Umbilical cord (tissue), 2 donors: Measurements from ENCODE around the gene TECTA. TPM values are rescaled to one million over a fixed set of nuclear protein-coding genes. Genes with fewer than 3 reads are reported as not detected.
"Not testable (repeated sequence)": the region's sequence is repeated elsewhere in the genome, so short reads cannot be mapped to it uniquely, and the experiment has no call there.

Experiments
- DNase-seq: peaks from one replicate; pipeline ENCODE4 v3.0.0-alpha.2; 2015; ENCODE audit warnings: low spot score
- total RNA-seq: library from RNA; depleted of rRNA; stranded (reverse); fragments of >200 nt; gene quantifications from one replicate; pipeline ENCODE4 v1.2.3, GENCODE V29; 2014; ENCODE audit warnings: low replicate concordance; ENCODE audit not compliant: insufficient read depth

TECTA gene
- total RNA-seq, 1 donor from 2014 or later = 10.4 TPM

DNA sequence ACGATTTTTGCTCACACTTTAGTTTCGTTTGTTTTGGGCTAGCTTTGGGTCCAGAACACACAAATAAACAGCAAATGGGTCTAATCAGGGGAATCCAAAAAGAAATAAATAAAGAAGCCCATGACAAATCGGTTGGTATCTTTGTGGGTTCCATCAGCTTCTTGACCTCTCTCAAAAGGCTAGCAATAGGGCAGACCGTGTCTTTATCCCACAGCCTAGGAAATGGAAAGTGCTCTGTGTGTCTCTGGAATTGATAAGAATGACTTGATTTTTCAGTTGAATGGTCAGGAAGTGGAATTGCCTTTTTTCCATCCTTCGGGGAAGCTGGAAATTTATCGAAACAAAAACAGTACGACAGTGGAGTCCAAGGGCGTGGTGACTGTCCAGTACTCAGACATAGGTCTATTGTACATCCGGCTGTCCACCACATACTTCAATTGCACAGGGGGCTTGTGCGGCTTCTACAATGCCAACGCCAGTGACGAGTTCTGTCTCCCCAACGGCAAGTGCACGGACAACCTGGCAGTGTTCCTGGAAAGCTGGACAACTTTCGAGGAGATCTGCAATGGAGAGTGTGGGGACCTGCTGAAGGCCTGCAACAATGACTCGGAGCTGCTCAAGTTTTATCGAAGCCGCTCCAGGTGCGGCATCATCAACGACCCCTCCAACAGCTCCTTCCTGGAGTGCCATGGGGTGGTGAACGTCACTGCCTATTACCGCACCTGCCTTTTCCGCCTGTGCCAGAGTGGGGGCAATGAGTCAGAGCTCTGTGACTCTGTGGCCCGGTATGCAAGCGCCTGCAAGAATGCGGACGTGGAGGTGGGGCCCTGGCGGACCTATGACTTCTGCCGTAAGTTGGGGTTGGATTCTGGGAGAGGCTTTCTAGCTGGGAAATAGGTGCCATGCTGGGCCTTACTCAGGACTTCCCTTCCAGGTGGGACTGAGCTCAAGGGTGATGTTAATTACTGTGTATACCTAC is 28.6 kb downstream of the TECTA start:
- DNase-seq = no peak

DNA sequence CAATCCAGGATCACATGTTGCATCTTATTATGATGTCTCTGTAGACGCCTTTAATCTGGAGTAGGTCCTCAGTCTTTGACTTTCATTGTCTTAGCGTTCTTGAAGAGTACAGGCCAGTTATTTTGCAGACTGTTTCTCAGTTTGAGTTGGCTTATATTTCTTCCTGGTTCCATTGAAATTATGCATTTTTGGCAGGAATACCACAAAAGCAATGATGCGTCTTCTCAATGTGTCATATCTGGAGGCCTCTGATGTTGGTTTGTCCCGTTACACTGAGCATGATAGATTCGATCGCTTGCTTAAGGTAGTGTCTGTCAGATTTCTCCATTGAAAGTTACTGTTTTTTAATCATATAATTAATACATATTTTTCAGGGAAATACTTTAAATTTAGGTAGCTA is 30.6 kb downstream of the TECTA start:
- no peak for DNase-seq

DNA sequence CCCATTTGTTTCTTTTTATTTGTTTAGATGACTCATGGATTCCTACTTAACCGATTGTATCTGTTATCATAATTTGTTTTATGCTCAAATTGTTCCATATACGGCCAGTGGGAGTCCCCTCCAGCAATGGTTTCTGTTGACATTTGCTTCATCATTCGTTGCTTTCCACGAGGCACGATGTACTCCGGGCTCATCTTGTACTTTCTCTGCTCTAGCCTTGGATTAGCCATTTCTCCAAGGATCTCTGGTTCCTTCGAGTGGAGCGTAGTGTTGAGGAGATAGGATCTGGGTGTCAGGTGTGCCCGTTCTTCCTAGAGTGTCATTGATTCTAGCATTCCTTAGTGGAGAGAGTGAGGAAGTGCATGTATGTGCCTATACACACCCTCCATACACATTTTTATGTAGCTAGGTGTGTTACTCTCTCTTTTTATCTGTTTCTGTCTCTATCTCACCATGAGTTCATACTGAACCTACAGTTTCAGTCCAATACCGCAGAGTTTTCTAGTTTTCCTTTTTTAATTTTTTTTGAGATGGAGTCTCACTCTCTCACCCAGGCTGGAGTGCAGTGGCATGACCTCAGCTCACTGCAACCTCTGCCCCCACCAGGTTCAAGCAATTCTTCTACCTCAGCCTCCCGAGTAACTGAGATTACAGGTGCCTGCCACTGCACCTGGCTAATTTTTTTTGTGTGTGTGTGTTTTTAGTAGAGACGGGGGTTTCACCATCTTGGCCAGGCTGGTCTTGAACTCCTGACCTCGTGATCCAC is 31.4 kb downstream of the TECTA start:
- DNase-seq = no peak

DNA sequence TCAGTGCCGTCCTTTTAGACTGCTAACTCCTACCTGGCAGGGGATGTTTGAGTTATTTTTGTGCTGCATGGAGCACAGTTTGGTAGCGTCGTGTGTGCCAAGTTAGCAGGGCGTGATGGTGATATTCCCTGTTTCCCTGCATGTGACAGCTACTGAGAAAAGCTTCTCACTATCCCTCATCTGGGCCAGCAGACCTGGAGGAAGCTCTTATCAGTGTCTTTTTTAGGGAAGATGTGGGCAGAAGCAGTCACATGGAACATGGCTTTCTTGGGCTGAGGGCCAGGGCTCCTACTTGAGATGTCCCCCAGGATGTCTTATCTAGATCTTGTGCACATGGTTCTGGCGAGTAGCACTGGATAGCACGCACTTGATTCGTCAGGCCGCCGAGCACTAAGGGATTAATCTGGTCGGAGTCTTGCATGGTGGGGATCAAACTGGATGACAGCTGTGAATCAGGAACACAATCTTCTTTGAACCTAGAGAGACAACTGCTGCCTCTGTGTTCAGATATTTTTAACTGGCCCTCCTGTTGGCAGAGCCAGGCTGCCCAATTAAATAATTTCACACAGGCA is 33.8 kb downstream of the TECTA start:
- DNase-seq = peak; percentile 24

DNA sequence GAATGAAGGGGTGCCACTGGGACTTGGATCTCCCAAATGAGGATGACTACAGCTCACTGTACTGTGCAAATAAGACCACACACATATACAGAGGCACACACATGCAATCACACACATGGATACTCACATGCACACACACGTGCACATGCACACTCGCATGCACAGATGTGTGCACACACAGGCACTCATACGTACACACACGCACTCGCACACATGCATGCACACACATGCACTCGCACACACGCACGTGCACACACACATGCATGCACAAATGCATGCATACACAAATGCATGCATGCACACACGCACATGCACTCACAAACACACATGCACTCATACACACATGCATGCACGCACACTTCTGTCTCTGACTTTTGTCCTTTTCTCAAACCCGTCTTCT is 36.0 kb downstream of the TECTA start:
- no peak for DNase-seq

DNA sequence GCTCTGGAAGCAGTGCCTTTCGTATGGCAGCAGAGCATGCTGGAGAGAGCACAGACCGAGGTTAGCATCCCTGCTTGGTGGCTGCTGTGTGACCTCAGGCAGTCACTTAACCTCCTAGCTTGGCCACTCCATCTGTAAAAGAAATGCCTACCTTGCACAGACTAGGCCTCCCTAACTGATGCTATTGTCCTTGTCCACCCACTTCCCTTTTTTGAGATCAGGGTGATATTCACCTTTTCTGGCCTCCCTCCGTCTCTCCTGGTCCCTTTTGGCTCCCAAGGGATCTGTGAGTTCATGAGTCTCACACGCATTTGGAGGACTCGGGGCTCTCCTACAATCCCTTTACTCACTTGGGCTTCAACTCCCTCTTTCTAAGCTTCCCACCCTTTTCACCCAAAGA is 37.2 kb downstream of the TECTA start:
- no peak for DNase-seq

DNA sequence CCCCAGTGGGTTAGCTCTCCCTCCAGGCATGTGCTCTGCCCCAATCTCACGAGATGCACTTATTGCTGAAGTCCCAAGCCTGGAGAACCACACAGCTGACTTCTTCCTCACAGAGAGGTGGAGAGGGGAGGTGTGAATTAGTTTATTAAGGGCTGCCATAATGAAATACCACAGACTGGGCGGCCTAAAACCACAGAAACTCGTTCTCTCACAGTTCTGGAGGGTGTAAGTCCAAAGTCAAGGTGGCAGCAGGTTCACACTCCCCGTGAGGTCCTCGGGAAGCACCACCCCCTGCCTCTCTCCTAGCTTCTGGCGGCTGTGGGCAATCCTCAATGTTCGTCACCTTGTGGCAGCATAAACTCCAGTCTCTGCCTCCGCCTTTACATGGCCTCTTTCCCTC is 39.3 kb downstream of the TECTA start:
- DNase-seq = no peak

DNA sequence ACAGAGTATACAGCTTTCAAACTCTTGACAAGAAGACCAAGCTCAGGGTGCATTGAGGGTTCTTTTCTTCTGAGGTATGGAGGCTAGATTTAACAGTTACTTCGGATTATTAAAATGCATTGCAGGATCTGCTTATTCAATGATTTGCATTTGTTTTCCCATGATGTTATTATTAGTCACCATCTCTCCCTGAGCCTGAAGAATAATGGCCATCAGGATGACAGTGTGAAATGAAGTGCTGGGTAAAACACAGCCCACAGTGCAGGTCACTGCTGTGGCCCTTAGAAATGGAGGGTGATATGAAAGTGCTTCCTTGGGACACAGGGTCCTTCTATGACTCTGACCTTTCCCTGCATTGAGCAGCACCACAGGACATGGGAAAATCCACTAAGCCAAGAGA is 40.0 kb downstream of the TECTA start:
- DNase-seq = no peak

DNA sequence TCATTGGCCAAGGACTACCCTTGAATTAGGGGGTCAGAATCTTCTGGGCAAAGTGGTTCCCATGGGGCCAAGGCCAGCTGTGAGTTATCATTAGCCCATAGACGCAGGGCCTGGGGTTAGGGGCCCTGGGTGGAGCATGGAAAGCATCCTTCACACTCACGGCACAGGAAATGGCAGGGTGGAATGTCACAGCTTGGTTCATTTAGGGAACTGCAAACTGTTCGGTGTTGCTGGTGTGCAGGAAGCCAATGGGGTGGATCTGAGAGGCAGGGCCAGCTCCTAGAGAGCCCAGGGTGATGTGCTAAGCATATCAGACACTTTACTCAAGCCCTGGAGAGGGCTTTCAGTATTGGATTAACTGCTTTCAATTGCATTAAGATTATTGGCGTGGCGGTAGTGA is 42.9 kb downstream of the TECTA start:
- no peak for DNase-seq

DNA sequence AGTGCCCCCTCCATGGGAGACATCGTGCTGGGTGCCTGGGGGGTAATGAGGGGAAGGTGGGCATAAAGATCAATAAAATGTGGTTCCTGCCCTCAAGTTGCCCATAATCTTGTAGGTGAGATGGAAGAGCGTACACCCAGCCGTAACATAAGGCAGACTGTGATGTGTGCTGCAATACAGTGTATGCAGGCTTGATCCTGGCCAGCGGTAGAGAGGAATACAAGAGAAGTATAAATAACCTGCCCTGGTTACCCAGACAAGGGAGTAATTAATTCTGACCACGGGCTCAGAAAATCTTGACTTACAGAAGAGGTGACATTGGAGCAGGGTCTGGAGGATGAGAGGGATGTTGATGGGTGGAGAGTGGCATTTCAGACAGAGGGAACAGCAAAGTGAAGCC is 43.7 kb downstream of the TECTA start:
- DNase-seq = no peak

DNA sequence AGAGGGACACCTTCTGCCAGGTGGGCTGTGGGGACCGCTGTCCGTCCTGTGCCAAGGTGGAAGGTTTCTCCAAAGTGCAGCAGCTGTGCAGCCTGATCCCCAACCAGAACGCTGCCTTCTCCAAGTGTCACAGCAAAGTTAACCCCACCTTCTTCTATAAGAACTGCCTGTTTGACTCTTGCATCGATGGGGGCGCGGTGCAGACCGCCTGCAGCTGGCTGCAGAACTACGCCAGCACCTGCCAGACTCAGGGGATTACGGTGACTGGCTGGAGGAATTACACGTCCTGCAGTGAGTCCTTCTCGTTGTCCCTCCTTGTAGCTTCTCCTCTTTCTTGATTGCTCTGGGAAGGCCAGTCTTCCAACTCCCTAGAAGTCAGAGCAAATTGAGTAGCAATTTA is 44.8 kb downstream of the TECTA start:
- no peak for DNase-seq

DNA sequence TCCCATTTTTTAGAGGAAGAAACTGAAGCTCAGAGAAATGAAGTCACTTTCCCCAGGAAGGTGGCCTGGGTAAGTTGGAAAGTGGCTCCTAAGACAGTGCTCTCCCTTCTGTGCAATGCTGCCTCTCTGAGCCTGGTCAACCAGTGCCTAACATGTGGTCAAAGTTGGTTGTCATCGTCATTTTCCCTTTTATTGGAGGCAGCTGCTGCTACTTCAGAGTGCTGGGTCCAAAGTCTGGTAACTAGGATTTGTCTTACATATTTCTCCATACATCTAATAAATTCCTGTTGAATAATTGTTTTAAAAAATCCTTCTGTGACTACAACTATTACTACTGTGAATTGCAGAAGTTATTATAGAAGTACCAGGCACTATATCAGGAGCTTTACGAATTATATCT is 48.1 kb downstream of the TECTA start:
- DNase-seq = no peak

DNA sequence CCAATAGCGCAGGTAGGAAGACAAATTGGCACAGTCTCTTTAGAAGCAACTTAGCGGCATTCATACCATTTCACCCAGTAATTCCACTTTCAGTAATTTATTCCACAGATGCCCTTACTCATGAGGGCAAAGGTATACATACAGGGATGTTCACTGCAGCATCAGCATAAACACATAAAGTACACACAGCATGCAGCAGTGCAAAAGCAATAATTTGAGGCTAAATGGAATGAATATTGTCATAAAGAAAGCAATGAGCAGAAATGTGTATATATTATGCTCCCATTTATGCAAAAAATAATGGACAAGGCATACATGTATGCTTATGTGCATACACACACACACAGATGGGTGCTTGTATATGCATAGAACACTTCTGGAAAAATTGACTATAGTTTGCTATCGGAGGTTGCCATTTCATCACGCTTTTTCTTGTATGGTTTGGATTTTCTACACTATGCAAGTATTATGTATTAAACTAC is 50.2 kb downstream of the TECTA start:
- DNase-seq = no peak

DNA sequence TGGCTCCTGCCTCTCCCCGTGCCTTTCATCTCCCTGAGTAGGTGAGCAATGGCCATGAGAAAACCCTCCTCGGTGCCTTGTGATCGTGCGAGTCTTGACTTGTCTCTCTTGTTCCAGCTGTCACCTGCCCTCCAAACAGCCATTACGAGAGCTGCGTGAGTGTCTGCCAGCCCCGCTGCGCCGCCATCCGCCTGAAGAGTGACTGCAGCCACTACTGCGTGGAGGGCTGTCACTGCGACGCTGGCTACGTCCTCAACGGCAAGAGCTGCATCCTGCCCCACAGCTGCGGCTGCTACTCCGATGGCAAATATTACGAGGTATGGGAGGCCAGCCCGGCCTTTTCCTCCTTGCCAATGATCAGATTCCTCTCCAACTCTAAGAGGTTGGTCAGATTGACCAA is 51.7 kb downstream of the TECTA start:
- DNase-seq = no peak

DNA sequence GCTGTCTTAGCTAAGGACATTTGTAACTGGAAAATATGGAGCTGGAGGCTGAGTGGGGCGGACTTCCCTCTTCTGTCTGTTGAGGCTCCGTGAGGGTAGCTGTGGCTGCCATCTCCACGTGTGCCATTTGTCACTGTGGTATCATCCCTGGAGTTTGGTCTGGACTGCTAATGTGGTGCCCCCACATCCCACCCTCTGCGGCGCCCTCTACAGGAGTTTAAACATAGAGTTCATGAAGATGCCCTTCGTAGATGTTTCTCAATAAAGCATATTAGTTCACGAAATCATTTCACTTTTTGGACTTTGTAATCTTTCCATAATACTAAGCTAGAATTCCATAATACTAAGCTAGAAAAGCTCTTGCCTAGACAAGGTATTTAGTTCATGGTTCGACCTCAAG is 52.4 kb downstream of the TECTA start:
- DNase-seq = no peak

DNA sequence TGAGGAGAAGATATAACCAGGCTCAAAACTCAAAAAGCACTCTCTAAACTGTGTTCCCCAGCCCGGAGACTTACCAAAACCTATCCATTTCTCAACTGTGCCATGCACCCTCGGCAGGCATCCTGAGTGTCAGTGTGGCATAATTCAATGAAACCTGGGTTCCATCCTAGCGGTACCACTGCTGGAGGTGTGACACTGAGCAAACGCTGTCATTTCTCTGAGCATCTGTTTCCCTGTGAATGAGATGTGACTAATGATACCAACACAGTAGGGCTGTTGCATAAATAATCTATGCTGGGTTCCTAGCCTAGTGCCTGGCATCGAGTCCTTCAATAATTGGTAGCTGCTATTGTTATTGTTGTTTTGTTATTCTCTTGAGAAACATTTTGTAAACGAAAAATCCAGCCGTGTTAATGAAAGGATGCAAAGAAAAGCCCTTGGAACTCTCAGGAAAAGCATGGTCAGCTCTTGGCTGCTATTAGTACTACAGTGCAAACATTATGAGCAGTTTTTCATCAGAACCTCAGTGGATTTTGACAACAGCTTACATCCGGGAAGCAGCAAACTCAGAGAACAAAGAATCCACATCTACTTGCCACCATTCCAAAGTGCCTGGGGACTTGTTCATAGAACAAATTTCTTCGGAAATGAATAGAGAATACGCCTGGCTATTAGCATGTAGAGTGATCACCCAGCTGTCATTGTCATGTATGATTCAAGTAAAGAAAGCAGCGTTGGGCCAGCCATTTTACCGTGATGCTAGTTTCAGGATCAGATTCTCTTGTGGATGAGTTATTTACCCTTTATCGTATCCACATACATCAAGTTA is 53.7 kb downstream of the TECTA start:
- DNase-seq = no peak

DNA sequence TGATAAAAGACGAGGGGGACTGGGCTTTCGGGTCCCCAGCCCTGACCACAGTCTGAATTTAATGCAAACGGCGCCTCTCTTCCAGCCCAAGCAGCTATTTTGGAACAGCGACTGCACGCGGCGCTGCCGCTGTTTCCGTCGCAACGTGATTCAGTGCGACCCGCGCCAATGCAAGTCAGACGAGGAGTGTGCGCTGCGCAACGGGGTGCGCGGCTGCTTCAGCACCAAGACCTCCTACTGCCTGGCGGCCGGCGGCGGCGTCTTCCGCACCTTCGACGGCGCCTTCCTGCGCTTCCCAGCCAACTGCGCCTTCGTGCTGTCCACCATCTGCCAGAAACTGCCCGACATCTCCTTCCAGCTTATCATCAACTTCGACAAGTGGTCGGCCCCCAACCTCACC is 56.7 kb downstream of the TECTA start:
- DNase-seq = no peak

DNA sequence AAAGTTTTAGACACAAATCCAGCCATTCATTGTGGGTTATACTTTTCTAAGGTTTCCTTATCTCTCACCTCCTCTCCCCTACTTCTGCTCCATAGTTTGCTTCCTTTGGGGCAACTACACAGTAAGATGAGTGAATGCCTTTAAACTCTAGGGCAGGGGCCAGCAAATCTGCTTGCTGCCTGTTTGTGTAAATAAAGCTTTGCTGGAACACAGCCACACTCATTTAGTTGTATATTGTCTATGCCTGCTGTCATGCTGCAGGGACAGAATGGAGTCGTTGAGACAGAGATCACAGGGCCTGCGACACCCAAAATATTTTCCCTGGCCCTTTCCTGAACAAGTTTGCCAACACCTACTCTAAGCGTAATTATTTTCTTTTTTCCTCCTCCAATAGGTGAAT is 58.7 kb downstream of the TECTA start:
- DNase-seq = no peak

DNA sequence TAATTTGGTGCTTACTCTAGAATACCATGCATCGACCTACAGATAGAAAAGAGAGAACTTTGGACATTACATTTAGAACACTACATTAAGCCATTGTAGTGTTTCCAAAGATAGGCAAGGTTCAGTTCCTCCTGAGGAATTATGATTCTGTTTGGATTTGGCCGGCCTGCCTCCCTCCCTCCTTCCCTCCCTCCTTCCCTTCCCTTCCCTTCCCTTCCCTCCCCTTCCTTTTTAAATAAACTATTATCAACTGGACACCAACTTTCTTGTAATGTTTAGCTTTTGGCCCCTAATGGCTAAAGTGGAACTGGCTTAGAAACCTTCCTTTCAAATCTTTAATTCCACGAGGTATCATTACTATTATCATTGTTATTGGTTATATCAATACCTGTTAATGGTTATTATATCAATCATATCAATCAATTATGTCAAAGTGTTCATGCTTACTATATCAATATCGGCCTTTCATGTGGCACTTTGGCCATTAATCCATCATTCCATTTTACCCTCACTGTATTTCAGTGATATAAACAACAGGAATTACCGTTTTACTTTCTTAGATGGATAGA is 60.4 kb downstream of the TECTA start:
- no peak for DNase-seq

DNA sequence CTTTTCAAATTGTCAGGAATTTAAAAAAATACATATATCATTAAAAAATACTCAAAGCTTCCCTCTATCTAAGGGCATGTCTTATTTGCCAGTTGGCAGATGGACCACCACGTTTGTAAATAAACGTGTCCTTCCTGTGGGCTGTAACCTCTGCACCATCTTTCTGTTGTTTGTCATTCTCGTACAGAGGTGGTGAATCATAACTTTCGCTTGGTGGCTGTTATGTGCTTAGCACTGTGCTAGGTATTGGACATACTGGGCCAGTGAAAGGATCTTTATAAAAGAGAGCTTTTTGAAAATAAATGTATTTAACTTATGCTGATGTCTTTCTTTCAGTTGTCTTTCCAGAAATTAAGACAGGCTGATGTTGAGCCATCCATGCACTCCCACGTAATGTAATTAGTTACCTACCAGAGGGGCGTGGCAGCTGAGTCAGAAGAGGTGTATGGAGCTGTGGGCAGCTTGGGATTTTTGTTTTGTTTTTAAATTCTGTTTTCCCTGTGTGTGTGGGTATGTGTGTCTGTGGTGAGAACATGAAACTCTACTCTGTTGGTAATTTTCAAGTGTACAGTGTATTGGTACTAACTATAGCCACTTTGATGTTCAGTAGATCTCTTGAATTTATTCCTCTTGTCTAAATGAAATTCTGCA is 62.7 kb downstream of the TECTA start:
- no peak for DNase-seq

DNA sequence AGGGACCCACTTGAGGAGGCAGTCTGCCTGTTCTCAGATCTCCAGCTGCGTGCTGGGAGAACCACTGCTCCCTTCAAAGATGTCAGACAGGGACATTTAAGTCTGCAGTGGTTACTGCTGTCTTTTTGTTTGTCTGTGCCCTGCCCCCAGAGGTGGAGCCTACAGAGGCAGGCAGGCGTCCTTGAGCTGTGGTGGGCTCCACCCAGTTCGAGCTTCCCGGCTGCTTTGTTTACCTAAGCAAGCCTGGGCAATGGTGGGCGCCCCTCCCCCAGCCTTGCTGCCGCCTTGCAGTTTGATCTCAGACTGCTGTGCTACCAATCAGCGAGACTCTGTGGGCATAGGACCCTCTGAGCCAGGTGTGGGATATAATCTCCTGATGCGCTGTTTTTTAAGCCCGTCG is 76.6 kb downstream of the TECTA start:
- DNase-seq = not testable (repeated sequence)
